Endothelial cell of umbilical vein (primary cell): ENCODE measurements around the gene HECW1.

Experiments
- EZH2 ChIP-seq: IDR thresholded peaks from 2 replicates; pipeline ENCODE4 v1.6.1; 2012; ENCODE audit warnings: borderline replicate concordance, low read depth, mild to moderate bottlenecking, moderate library complexity, low read length, inconsistent platforms; ENCODE audit not compliant: severe bottlenecking
- GATA2 ChIP-seq: IDR thresholded peaks from 2 replicates; pipeline ENCODE4 v1.7.0; 2011; ENCODE audit warnings: low read depth, mild to moderate bottlenecking, moderate library complexity, mixed read lengths, low read length; ENCODE audit not compliant: insufficient read length, insufficient read depth
- POLR2A ChIP-seq: IDR thresholded peaks from 2 replicates; pipeline ENCODE4 v1.6.1; 2012; ENCODE audit warnings: low read depth, mild to moderate bottlenecking, control low read depth, low read length
- TF ChIP-seq, protein P1 (sequence below), 2 donors: IDR thresholded peaks; 1 replicate in 1 of 2; 2 replicates in 1 of 2; pipeline ENCODE4 v1.5.1; 2011; ENCODE audit warnings: low read length in 2 of 2, mild to moderate bottlenecking in 2 of 2, moderate library complexity in 2 of 2, control low read depth in 1 of 2, inconsistent platforms in 1 of 2, low read depth in 1 of 2; ENCODE audit not compliant: insufficient read depth in 1 of 2; ENCODE audit errors: extremely low read depth in 1 of 2
- TF ChIP-seq, protein P2 (sequence below): IDR thresholded peaks from 2 replicates; pipeline ENCODE4 v1.6.1; 2011; ENCODE audit not compliant: insufficient read depth, insufficient read length

DNA sequence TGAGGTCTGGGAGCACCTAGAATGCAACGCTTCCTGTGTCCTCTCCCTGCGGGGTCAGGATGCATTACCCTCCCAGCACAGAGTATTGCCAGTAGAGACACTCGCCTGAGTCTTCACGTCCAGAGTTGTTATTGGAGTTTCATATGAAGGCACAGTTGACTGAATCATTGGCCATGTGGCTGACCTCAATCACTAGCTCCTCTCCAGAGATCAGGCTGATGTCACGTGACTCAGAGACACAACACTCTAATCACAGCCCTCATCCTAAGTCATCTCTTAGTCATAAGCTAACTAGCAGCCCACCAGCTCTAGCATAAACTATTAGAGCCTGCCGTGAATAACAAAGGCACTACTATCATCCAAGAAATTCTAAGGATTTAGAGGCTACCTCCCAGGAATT lies 107.8 kb downstream of the HECW1 start:
- TF ChIP-seq, protein P1, sequence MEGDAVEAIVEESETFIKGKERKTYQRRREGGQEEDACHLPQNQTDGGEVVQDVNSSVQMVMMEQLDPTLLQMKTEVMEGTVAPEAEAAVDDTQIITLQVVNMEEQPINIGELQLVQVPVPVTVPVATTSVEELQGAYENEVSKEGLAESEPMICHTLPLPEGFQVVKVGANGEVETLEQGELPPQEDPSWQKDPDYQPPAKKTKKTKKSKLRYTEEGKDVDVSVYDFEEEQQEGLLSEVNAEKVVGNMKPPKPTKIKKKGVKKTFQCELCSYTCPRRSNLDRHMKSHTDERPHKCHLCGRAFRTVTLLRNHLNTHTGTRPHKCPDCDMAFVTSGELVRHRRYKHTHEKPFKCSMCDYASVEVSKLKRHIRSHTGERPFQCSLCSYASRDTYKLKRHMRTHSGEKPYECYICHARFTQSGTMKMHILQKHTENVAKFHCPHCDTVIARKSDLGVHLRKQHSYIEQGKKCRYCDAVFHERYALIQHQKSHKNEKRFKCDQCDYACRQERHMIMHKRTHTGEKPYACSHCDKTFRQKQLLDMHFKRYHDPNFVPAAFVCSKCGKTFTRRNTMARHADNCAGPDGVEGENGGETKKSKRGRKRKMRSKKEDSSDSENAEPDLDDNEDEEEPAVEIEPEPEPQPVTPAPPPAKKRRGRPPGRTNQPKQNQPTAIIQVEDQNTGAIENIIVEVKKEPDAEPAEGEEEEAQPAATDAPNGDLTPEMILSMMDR (IDR thresholded peaks at IDR 0.05; ENCODE audit: extremely low read depth in 1 of 2, insufficient read depth in 1 of 2, low read depth in 1 of 2, low read length in 2 of 2), result no peak
- TF ChIP-seq POLR2A, result no peak
- TF ChIP-seq GATA2, result no peak
- TF ChIP-seq, protein P2, sequence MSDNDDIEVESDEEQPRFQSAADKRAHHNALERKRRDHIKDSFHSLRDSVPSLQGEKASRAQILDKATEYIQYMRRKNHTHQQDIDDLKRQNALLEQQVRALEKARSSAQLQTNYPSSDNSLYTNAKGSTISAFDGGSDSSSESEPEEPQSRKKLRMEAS, result no peak
- TF ChIP-seq EZH2, result no peak
